COR-L47 (cell line): ENCODE data around the gene PLPPR4.
"Not testable (repeated sequence)": the region's sequence is repeated elsewhere in the genome, so short reads cannot be mapped to it uniquely, and the experiment has no call there.

Source experiments
- DNase-seq: peaks from one replicate; lab custom pipeline; 2025; lab: John Stamatoyannopoulos, UW

The PLPPR4 gene

GRCh38 chr1:99264201-99265021, at the start of gene PLPPR4:
TSS of gene PLPPR4 (plus strand) at chr1:99264492. CDS start at chr1:99264594, 102 bp downstream.
- DNase-seq, result peak; percentile 28

- no peak for DNase-seq
These were observed 47.3 kb upstream of the PLPPR4 start for GRCh38 chr1:99216956-99217355.

GRCh38 chr1:99217599-99217998, 46.7 kb upstream of the PLPPR4 start:
- no peak for DNase-seq

- DNase-seq, result no peak
These were observed 45.7 kb upstream of the PLPPR4 start for GRCh38 chr1:99218572-99218971.

- no peak for DNase-seq
These were observed 45.3 kb upstream of the PLPPR4 start for GRCh38 chr1:99218999-99219398.

- DNase-seq, result no peak
These were observed 37.0 kb upstream of the PLPPR4 start for GRCh38 chr1:99227056-99227897.

GRCh38 chr1:99228153-99228552, 36.1 kb upstream of the PLPPR4 start:
- DNase-seq, result no peak

GRCh38 chr1:99229122-99229521, 35.2 kb upstream of the PLPPR4 start:
- no peak for DNase-seq

GRCh38 chr1:99230695-99231094, 33.6 kb upstream of the PLPPR4 start:
- no peak for DNase-seq

GRCh38 chr1:99232172-99232571, 32.1 kb upstream of the PLPPR4 start:
- DNase-seq, result no peak

- no peak for DNase-seq
These were observed 30.8 kb upstream of the PLPPR4 start for GRCh38 chr1:99233446-99233845.

- no peak for DNase-seq
These were observed 27.5 kb upstream of the PLPPR4 start for GRCh38 chr1:99236756-99237155.

GRCh38 chr1:99239690-99240089, 24.6 kb upstream of the PLPPR4 start:
- DNase-seq, result no peak

GRCh38 chr1:99240621-99241020, 23.7 kb upstream of the PLPPR4 start:
- DNase-seq, result no peak

GRCh38 chr1:99246152-99246551, 18.1 kb upstream of the PLPPR4 start:
- no peak for DNase-seq

- DNase-seq, result no peak
These were observed 17.1 kb upstream of the PLPPR4 start for GRCh38 chr1:99247199-99247598.

- no peak for DNase-seq
These were observed 13.6 kb upstream of the PLPPR4 start for GRCh38 chr1:99250728-99251127.

GRCh38 chr1:99251308-99251707, 13.0 kb upstream of the PLPPR4 start:
- DNase-seq, result no peak

GRCh38 chr1:99252630-99253029, 11.7 kb upstream of the PLPPR4 start:
- no peak for DNase-seq

- not testable (repeated sequence) for DNase-seq
These were observed 3.9 kb upstream of the PLPPR4 start for GRCh38 chr1:99260402-99260801.

- no peak for DNase-seq
These were observed 832 bp downstream of the PLPPR4 start for GRCh38 chr1:99265124-99265523.

- DNase-seq, result no peak
These were observed 2.4 kb downstream of the PLPPR4 start for GRCh38 chr1:99266726-99267125.

- no peak for DNase-seq
These were observed 3.7 kb downstream of the PLPPR4 start for GRCh38 chr1:99268021-99268420.
